ENCODE measurements around the gene POPDC2. TPM values are rescaled to one million over a fixed set of nuclear protein-coding genes. Genes with fewer than 3 reads are reported as not detected.

POPDC2 gene
- total and polyA plus RNA-seq, 10 of the 15 experiments (the other 5 are each of a cell fraction or from before 2014, with no cell fraction given), result 1.8 to 12.7 (median 3.5) TPM

GRCh38 chr3:119600732-119601131, 59.7 kb downstream of the POPDC2 start (continued):
- TF ChIP-seq, protein P1, sequence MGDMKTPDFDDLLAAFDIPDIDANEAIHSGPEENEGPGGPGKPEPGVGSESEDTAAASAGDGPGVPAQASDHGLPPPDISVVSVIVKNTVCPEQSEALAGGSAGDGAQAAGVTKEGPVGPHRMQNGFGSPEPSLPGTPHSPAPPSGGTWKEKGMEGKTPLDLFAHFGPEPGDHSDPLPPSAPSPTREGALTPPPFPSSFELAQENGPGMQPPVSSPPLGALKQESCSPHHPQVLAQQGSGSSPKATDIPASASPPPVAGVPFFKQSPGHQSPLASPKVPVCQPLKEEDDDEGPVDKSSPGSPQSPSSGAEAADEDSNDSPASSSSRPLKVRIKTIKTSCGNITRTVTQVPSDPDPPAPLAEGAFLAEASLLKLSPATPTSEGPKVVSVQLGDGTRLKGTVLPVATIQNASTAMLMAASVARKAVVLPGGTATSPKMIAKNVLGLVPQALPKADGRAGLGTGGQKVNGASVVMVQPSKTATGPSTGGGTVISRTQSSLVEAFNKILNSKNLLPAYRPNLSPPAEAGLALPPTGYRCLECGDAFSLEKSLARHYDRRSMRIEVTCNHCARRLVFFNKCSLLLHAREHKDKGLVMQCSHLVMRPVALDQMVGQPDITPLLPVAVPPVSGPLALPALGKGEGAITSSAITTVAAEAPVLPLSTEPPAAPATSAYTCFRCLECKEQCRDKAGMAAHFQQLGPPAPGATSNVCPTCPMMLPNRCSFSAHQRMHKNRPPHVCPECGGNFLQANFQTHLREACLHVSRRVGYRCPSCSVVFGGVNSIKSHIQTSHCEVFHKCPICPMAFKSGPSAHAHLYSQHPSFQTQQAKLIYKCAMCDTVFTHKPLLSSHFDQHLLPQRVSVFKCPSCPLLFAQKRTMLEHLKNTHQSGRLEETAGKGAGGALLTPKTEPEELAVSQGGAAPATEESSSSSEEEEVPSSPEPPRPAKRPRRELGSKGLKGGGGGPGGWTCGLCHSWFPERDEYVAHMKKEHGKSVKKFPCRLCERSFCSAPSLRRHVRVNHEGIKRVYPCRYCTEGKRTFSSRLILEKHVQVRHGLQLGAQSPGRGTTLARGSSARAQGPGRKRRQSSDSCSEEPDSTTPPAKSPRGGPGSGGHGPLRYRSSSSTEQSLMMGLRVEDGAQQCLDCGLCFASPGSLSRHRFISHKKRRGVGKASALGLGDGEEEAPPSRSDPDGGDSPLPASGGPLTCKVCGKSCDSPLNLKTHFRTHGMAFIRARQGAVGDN (IDR thresholded peaks at IDR 0.05), result peak; percentile 85
- TF ChIP-seq PML (IDR thresholded peaks at IDR 0.05; ENCODE audit: low read length) (no peak), CHD4 (IDR thresholded peaks at IDR 0.05) (no peak), POU2F2 (IDR thresholded peaks at IDR 0.05; ENCODE audit: borderline replicate concordance, low read depth, low read length) (no peak), HCFC1 (IDR thresholded peaks at IDR 0.05; ENCODE audit: low read length) (peak; percentile 45; the same call in 1 of the 2 replicates), MAX (IDR thresholded peaks at IDR 0.05; ENCODE audit: low read depth, low read length) (peak; percentile 82), IKZF1 (conservative IDR thresholded peaks at IDR 0.05) (peak; percentile 82), ESRRA (IDR thresholded peaks at IDR 0.05; ENCODE audit: low read length) (no peak; the same call in 1 of the 2 replicates), BHLHE40 (IDR thresholded peaks at IDR 0.05; ENCODE audit: borderline replicate concordance in 1 of 2, low read depth in 2 of 2, low read length in 1 of 2) (peak in 1 of 2 experiments; percentile 58; a peak in 1 of 4 replicates), NFIC (IDR thresholded peaks at IDR 0.05; ENCODE audit: low read depth, low read length) (no peak), MYB (IDR thresholded peaks at IDR 0.05; ENCODE audit: borderline replicate concordance, low read depth, low read length) (0 out of 2 replicates have a peak, but pooled peaks have one; percentile 21), EED (IDR thresholded peaks at IDR 0.05; ENCODE audit: low read depth) (no peak), ZNF592 (IDR thresholded peaks at IDR 0.05) (0 out of 2 replicates have a peak, but pooled peaks have one; percentile 70), MTA2 (IDR thresholded peaks at IDR 0.05; ENCODE audit: low read depth) (peak; percentile 49; the same call in 1 of the 2 replicates), IKZF2 (IDR thresholded peaks at IDR 0.05) (peak; percentile 63 to 67; a peak in 3 of 4 replicates), TARDBP (IDR thresholded peaks at IDR 0.05; ENCODE audit: borderline replicate concordance) (no peak), SUZ12 (IDR thresholded peaks at IDR 0.05; ENCODE audit: unreplicated experiment) (no peak)
- TF ChIP-seq, protein P2, sequence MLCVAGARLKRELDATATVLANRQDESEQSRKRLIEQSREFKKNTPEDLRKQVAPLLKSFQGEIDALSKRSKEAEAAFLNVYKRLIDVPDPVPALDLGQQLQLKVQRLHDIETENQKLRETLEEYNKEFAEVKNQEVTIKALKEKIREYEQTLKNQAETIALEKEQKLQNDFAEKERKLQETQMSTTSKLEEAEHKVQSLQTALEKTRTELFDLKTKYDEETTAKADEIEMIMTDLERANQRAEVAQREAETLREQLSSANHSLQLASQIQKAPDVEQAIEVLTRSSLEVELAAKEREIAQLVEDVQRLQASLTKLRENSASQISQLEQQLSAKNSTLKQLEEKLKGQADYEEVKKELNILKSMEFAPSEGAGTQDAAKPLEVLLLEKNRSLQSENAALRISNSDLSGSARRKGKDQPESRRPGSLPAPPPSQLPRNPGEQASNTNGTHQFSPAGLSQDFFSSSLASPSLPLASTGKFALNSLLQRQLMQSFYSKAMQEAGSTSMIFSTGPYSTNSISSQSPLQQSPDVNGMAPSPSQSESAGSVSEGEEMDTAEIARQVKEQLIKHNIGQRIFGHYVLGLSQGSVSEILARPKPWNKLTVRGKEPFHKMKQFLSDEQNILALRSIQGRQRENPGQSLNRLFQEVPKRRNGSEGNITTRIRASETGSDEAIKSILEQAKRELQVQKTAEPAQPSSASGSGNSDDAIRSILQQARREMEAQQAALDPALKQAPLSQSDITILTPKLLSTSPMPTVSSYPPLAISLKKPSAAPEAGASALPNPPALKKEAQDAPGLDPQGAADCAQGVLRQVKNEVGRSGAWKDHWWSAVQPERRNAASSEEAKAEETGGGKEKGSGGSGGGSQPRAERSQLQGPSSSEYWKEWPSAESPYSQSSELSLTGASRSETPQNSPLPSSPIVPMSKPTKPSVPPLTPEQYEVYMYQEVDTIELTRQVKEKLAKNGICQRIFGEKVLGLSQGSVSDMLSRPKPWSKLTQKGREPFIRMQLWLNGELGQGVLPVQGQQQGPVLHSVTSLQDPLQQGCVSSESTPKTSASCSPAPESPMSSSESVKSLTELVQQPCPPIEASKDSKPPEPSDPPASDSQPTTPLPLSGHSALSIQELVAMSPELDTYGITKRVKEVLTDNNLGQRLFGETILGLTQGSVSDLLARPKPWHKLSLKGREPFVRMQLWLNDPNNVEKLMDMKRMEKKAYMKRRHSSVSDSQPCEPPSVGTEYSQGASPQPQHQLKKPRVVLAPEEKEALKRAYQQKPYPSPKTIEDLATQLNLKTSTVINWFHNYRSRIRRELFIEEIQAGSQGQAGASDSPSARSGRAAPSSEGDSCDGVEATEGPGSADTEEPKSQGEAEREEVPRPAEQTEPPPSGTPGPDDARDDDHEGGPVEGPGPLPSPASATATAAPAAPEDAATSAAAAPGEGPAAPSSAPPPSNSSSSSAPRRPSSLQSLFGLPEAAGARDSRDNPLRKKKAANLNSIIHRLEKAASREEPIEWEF (IDR thresholded peaks at IDR 0.05; ENCODE audit: insufficient replicate concordance, low read depth, low read length), result peak; percentile 13
